IMR-90 (cell line): ENCODE results near the gene POLR1A.

Experiments
- POLR2A ChIP-seq: IDR thresholded peaks from 2 replicates; pipeline ENCODE4 v1.6.1; 2012; ENCODE audit warnings: mild to moderate bottlenecking, low read depth, low read length
- TF ChIP-seq, protein P1 (sequence below): conservative IDR thresholded peaks from 2 replicates; pipeline ENCODE4 v1.5.1; 2012; ENCODE audit warnings: mild to moderate bottlenecking, low read depth, low read length, improper control_type of control experiment

DNA sequence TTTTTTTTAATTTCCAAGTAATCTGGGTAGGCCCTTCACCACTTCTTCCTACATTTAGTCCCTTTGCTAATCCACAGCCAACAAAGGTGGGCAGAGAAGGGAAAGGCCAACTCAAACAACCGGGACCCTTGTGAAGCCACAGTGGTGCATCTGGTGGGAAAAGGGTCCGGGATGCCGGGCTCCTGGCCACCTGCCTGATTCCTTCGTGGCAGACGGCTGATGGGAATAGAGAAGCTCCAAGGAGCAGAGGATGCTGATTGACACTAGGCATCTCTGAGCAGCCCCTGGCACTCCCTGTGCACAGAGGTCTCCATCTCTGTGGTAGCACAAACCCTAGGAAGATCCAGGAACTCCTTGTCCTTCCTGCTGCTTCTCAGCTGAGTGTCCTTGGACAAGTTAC lies 37.0 kb downstream of the POLR1A start:
- TF ChIP-seq, protein P1, sequence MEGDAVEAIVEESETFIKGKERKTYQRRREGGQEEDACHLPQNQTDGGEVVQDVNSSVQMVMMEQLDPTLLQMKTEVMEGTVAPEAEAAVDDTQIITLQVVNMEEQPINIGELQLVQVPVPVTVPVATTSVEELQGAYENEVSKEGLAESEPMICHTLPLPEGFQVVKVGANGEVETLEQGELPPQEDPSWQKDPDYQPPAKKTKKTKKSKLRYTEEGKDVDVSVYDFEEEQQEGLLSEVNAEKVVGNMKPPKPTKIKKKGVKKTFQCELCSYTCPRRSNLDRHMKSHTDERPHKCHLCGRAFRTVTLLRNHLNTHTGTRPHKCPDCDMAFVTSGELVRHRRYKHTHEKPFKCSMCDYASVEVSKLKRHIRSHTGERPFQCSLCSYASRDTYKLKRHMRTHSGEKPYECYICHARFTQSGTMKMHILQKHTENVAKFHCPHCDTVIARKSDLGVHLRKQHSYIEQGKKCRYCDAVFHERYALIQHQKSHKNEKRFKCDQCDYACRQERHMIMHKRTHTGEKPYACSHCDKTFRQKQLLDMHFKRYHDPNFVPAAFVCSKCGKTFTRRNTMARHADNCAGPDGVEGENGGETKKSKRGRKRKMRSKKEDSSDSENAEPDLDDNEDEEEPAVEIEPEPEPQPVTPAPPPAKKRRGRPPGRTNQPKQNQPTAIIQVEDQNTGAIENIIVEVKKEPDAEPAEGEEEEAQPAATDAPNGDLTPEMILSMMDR: no peak
- TF ChIP-seq POLR2A: no peak
